OCI-LY7 (cell line): Measurements from ENCODE around the gene HS1BP3. TPM values are rescaled to one million over a fixed set of nuclear protein-coding genes. Genes with fewer than 3 reads are reported as not detected.

Experiments used
- BruUV-seq: library from RNA; stranded (reverse); fragments of 400-500 nt; replicated peaks from 2 replicates; lab custom pipeline; 2021; lab: Mats Ljungman, UMichigan
- CTCF ChIA-PET: fragments of 300-600 bp; sonication (Branson Sonifier 250); formaldehyde crosslinking; loops from one replicate; lab custom pipeline; 2022; ENCODE audit warnings: antibody characterized with exemption; ENCODE audit not compliant: unreplicated experiment; lab: Charles Lee
- POLR2A ChIA-PET: fragments of 300-600 bp; sonication (Branson Sonifier 250); formaldehyde crosslinking; loops from one replicate; lab custom pipeline; 2022; ENCODE audit warnings: antibody characterized with exemption; lab: Charles Lee
- DNase-seq: peaks from one replicate; pipeline ENCODE4 v3.0.0-alpha.2; 2015; ENCODE audit warnings: low spot score
- H2AFZ ChIP-seq: fragments of 200-600 bp; sonication (generic), shearing (Covaris generic); 2 replicates; pipeline ENCODE4 v1.6.1; 2014; ENCODE audit warnings: mild to moderate bottlenecking, antibody characterized with exemption, low read length, moderate library complexity
- H3K27ac ChIP-seq: fragments of 200-600 bp; sonication (generic); 2 replicates; pipeline ENCODE4 v1.5.1; 2014; ENCODE audit warnings: mixed run types, low read depth, mild to moderate bottlenecking, moderate library complexity, low read length, inconsistent platforms; ENCODE audit not compliant: poor library complexity, severe bottlenecking
- H3K36me3 ChIP-seq: fragments of 200-600 bp; sonication (generic); 2 replicates; pipeline ENCODE4 v1.6.1; 2014; ENCODE audit warnings: mild to moderate bottlenecking, antibody characterized with exemption, low read length, moderate library complexity, mixed read lengths; ENCODE audit not compliant: insufficient read depth
- H3K4me1 ChIP-seq: fragments of 200-600 bp; sonication (generic); 2 replicates; pipeline ENCODE4 v1.5.1; 2014; ENCODE audit warnings: mild to moderate bottlenecking, low read length; ENCODE audit not compliant: insufficient read depth, poor library complexity, severe bottlenecking
- H3K4me2 ChIP-seq: fragments of 200-600 bp; sonication (generic); 2 replicates; pipeline ENCODE4 v1.6.1; 2014; ENCODE audit warnings: mild to moderate bottlenecking, low read length
- H3K4me3 ChIP-seq: fragments of 200-600 bp; sonication (generic); 2 replicates; pipeline ENCODE4 v1.5.1; 2014; ENCODE audit warnings: mild to moderate bottlenecking, low read depth, low read length; ENCODE audit not compliant: poor library complexity, severe bottlenecking
- H3K79me2 ChIP-seq: fragments of 200-600 bp; sonication (generic); 2 replicates; pipeline ENCODE4 v1.6.1; 2016; ENCODE audit warnings: low read depth, mild to moderate bottlenecking, low read length, moderate library complexity, mixed read lengths; ENCODE audit not compliant: insufficient read depth
- H3K9me2 ChIP-seq: fragments of 200-600 bp; sonication (generic); 2 replicates; pipeline ENCODE4 v1.6.1; 2016; ENCODE audit warnings: mild to moderate bottlenecking, low read length, mixed read lengths; ENCODE audit not compliant: insufficient read depth
- H3K9me3 ChIP-seq: fragments of 200-600 bp; sonication (generic); 2 replicates; pipeline ENCODE4 v1.6.1; 2014; ENCODE audit warnings: mild to moderate bottlenecking, mixed run types, low read length, mixed read lengths
- H4K20me1 ChIP-seq: fragments of 200-600 bp; sonication (generic); 2 replicates; pipeline ENCODE4 v1.6.1; 2014; ENCODE audit warnings: mild to moderate bottlenecking, antibody characterized with exemption, low read length, moderate library complexity, mixed read lengths; ENCODE audit not compliant: insufficient read depth
- EZH2phosphoT487 ChIP-seq: fragments of 200-600 bp; sonication (generic); IDR thresholded peaks from 2 replicates; pipeline ENCODE4 v1.6.1; 2018; ENCODE audit warnings: low read depth, borderline replicate concordance, mild to moderate bottlenecking, mixed run types, antibody characterized with exemption, low read length, moderate library complexity, mixed read lengths
- intact Hi-C: fragments of 100-400 bp; cut with micrococcal nuclease; formaldehyde crosslinking; loops from one replicate; pipeline ENCODE4 v1.10.0; 2022; ENCODE audit not compliant: unreplicated experiment
- total RNA-seq, 2 experiments: library from RNA; depleted of rRNA in 1 of 2; stranded (reverse); fragments of >200 nt in 1 of 2; shearing (Covaris generic) in 1 of 2; gene quantifications; 2 replicates each; pipeline ENCODE4 v1.2.3, GENCODE V29; 2014 to 2022
- TF ChIP-seq, protein P1 (sequence below): fragments of 200-600 bp; sonication (generic); conservative IDR thresholded peaks from 2 replicates; pipeline ENCODE4 v1.5.1; 2014; ENCODE audit warnings: mild to moderate bottlenecking, antibody characterized with exemption, low read length, moderate library complexity, mixed read lengths

Gene HS1BP3
- total RNA-seq, 2 experiments from 2014 or later: 10.6 to 15.2 TPM

DNA sequence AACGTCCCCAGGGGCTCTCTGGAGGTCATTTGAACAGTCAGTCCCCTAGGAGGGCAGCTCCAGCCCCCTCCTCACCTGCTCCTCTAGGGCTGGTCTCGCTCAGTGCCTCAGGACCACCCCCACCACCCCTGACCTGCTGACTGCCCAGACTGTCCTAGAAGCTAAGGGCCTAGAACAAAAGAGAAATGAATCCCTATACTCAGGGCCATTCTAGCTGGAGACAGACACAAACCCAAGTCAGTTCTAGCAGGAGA lies 83.0 kb downstream of the HS1BP3 start:
- BruUV-seq: no TSS peak
- ChIA-PET CTCF (interaction anchor here (1.1 kb wide), 1 partner anchor 67 kb away, joined by 3 read pairs; no protein-coding TSS in a partner anchor), POLR2A (no interaction called here)
- Histone ChIP-seq H3K79me2 (no peaks in the 10 kb centered on the region), H3K4me2 (no peak overlapping the region), H3K27ac (no peak overlapping the region), H4K20me1 (no peaks in the 10 kb centered on the region; the same call in 1 of the 2 replicates), H3K4me3 (no peak overlapping the region), H3K9me2 (no peaks in the 10 kb centered on the region), H3K4me1 (no peaks in the 10 kb centered on the region), H3K36me3 (no peaks in the 10 kb centered on the region), H2AFZ (no peak overlapping the region), H3K9me3 (no peaks in the 10 kb centered on the region)
- no peak for DNase-seq
- TF ChIP-seq EZH2phosphoT487: no peak
- TF ChIP-seq, protein P1, sequence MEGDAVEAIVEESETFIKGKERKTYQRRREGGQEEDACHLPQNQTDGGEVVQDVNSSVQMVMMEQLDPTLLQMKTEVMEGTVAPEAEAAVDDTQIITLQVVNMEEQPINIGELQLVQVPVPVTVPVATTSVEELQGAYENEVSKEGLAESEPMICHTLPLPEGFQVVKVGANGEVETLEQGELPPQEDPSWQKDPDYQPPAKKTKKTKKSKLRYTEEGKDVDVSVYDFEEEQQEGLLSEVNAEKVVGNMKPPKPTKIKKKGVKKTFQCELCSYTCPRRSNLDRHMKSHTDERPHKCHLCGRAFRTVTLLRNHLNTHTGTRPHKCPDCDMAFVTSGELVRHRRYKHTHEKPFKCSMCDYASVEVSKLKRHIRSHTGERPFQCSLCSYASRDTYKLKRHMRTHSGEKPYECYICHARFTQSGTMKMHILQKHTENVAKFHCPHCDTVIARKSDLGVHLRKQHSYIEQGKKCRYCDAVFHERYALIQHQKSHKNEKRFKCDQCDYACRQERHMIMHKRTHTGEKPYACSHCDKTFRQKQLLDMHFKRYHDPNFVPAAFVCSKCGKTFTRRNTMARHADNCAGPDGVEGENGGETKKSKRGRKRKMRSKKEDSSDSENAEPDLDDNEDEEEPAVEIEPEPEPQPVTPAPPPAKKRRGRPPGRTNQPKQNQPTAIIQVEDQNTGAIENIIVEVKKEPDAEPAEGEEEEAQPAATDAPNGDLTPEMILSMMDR: no peak
- intact Hi-C loops: no loop called here

Other genes starting within 250 kb of the HS1BP3 start
- gene RHOB, start 204.0 kb downstream of the HS1BP3 start, total RNA-seq (2014; rRNA removed; shearing (Covaris generic)): 0.15 TPM in 1 of 2 replicates, not detected in the other
- 0.36 TPM in 1 of 2 replicates, not detected in the other for gene RHOB, start 204.0 kb downstream of the HS1BP3 start, total RNA-seq (2022)
- gene GDF7, start 16.0 kb upstream of the HS1BP3 start, total RNA-seq (2014; rRNA removed; shearing (Covaris generic)): 0.06 and 0.10 TPM in 2 replicates
- 0.06 and 0.13 TPM in 2 replicates for gene GDF7, start 16.0 kb upstream of the HS1BP3 start, total RNA-seq (2022)
- gene LDAH, start 172.0 kb upstream of the HS1BP3 start, total RNA-seq (2014; rRNA removed; shearing (Covaris generic)): 14.5 and 21.7 TPM in 2 replicates
- gene LDAH, start 172.0 kb upstream of the HS1BP3 start, total RNA-seq (2022): 38.1 and 41.8 TPM in 2 replicates